SK-N-SH treated with all-trans-retinoic acid at 6 μM for 48 hours (cell line): ENCODE data around the gene ARSJ.

ENCODE experiments used
- CREB5 ChIP-seq: fragments of 250-450 bp; sonication (Bioruptor Pico); IDR thresholded peaks from 2 replicates; pipeline ENCODE4 v1.5.1; 2020; ENCODE audit warnings: low read depth, mild to moderate bottlenecking, moderate library complexity
- CSDC2 ChIP-seq: fragments of 250-450 bp; sonication (Bioruptor Pico); IDR thresholded peaks from 2 replicates; pipeline ENCODE4 v1.5.0; 2020; ENCODE audit warnings: mild to moderate bottlenecking, moderate library complexity
- RARB ChIP-seq: fragments of 250-450 bp; sonication (Bioruptor Pico); IDR thresholded peaks from 2 replicates; pipeline ENCODE4 v1.8.0; 2021; ENCODE audit warnings: mild to moderate bottlenecking, moderate library complexity
- SNAI2 ChIP-seq: fragments of 250-450 bp; sonication (Bioruptor Pico); IDR thresholded peaks from 2 replicates; pipeline ENCODE4 v1.5.0; 2020; ENCODE audit warnings: mild to moderate bottlenecking, moderate library complexity
- TOX ChIP-seq: fragments of 250-450 bp; sonication (Bioruptor Pico); IDR thresholded peaks from 2 replicates; pipeline ENCODE4 v1.8.0; 2021; ENCODE audit warnings: mild to moderate bottlenecking, moderate library complexity, borderline replicate concordance
- TF ChIP-seq, protein P1 (sequence below): fragments of 250-450 bp; sonication (Bioruptor Pico); IDR thresholded peaks from 2 replicates; pipeline ENCODE4 v1.8.0; 2020; ENCODE audit warnings: mild to moderate bottlenecking, moderate library complexity, borderline replicate concordance

GRCh38 chr4:113958766-113959538 lies 20.5 kb downstream of the ARSJ start:
- TF ChIP-seq CREB5 (peak; percentile 67; the same call in 1 of the 2 replicates), CSDC2 (CRISPR knock-in tag) (no peak), TOX (CRISPR knock-in tag) (peak; percentile 88), SNAI2 (CRISPR knock-in tag) (no peak), RARB (CRISPR knock-in tag) (no peak)
- TF ChIP-seq, protein P1, sequence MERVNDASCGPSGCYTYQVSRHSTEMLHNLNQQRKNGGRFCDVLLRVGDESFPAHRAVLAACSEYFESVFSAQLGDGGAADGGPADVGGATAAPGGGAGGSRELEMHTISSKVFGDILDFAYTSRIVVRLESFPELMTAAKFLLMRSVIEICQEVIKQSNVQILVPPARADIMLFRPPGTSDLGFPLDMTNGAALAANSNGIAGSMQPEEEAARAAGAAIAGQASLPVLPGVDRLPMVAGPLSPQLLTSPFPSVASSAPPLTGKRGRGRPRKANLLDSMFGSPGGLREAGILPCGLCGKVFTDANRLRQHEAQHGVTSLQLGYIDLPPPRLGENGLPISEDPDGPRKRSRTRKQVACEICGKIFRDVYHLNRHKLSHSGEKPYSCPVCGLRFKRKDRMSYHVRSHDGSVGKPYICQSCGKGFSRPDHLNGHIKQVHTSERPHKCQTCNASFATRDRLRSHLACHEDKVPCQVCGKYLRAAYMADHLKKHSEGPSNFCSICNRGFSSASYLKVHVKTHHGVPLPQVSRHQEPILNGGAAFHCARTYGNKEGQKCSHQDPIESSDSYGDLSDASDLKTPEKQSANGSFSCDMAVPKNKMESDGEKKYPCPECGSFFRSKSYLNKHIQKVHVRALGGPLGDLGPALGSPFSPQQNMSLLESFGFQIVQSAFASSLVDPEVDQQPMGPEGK (CRISPR knock-in tag) = no peak; the same call in 1 of the 2 replicates
